ENCODE results near the gene ZNF674. TPM values are rescaled to one million over a fixed set of nuclear protein-coding genes. Genes with fewer than 3 reads are reported as not detected.

Gene ZNF674
- total and polyA plus RNA-seq, 2 of the 4 experiments (the other 2 are of a cell fraction), result 2.2 to 13.4 TPM

GRCh38 chrX:46577221-46578005, 32.2 kb upstream of the ZNF674 start:
- DNase-seq, result peak; percentile 75
- TF ChIP-seq NFE2L2 (IDR thresholded peaks at IDR 0.05; ENCODE audit: low read depth, low read length) (peak; percentile 56), ELK1 (IDR thresholded peaks at IDR 0.05; ENCODE audit: borderline replicate concordance, low read depth, low read length) (no peak), MAFK (IDR thresholded peaks at IDR 0.05; ENCODE audit: low read depth, low read length) (no peak)
- Histone ChIP-seq H2AFZ (replicated peaks; ENCODE audit: low read length, poor library complexity) (no peak overlapping the region), H3K4ac (ENCODE audit: low read depth, low read length) (no peak overlapping the region), H3K18ac (ENCODE audit: low read depth, low read length) (no peak overlapping the region), H3K23ac (ENCODE audit: low read depth, low read length) (no peak overlapping the region), H2AK5ac (ENCODE audit: low read depth, low read length) (no peak overlapping the region), H3K36me3 (ENCODE audit: control insufficient read depth, insufficient read depth, low read length) (no peaks in the 10 kb centered on the region), H3K4me3 (ENCODE audit: insufficient read depth, low read depth, low read length) (no peak overlapping the region), H3K9me3 (ENCODE audit: control insufficient read depth, insufficient read depth, low read length) (no peaks in the 10 kb centered on the region), H3K9me1 (ENCODE audit: insufficient read depth, low read length) (0 out of 2 replicates have a peak, but pooled peaks cover 3% of the 10 kb centered on the region), H3K14ac (replicated peaks; ENCODE audit: low read depth, low read length) (no peak overlapping the region), H3K27me3 (ENCODE audit: control insufficient read depth, insufficient read depth, low read length) (no peaks in the 10 kb centered on the region), H4K5ac (ENCODE audit: low read depth, low read length) (no peak overlapping the region), H3K4me1 (ENCODE audit: control insufficient read depth, insufficient read depth, low read length) (peaks cover 2% of the 10 kb centered on the region; the same call in 1 of the 2 replicates), H3K27ac (ENCODE audit: insufficient read depth, low read length) (no peak overlapping the region), H2BK120ac (ENCODE audit: low read depth, low read length) (no peak overlapping the region), H2BK20ac (ENCODE audit: low read depth, low read length) (no peak overlapping the region), H2AK9ac (replicated peaks; ENCODE audit: low read depth, low read length, poor library complexity) (no peak overlapping the region), H4K20me1 (ENCODE audit: insufficient read depth, low read length) (no peaks in the 10 kb centered on the region), H3K4me2 (ENCODE audit: low read depth, low read length) (no peak overlapping the region), H3K79me1 (ENCODE audit: low read depth in 1 of 2, low read length in 2 of 2) (peaks cover 7 to 37% of the 10 kb centered on the region in 2 experiments; a peak in 2 of 4 replicates), H3K56ac (ENCODE audit: extremely low read depth, insufficient read depth, low read length) (no peak overlapping the region), H2BK15ac (ENCODE audit: low read depth, low read length) (no peak overlapping the region), H3K9ac (ENCODE audit: low read depth, low read length) (no peak overlapping the region), H4K8ac (ENCODE audit: low read depth in 2 of 2, low read length in 2 of 2) (no peak overlapping the region), H4K91ac (ENCODE audit: insufficient read depth, low read depth, low read length) (no peak overlapping the region), H2BK5ac (ENCODE audit: low read depth, low read length, poor library complexity, severe bottlenecking) (peak overlapping the region; percentile 2)
- ATAC-seq (ENCODE audit: low read depth), result no peak; the same call in 1 of the 2 replicates
- intact Hi-C loops (cut with micrococcal nuclease), result loop anchor here (5.0 kb wide), 1 partner anchor 220 kb away; no protein-coding TSS in a partner anchor
- in situ Hi-C loops (cut with MboI; ENCODE audit: low sequenced_read_pairs), result no loop called here
- dilution Hi-C loops (cut with HindIII; ENCODE audit: low sequenced_read_pairs, unreplicated experiment), result no loop called here
- CTCF ChIA-PET, result no interaction called here
- WGBS, 2 experiments (ENCODE audit: extremely low coverage in 2 of 2, insufficient read length in 1 of 2), result no CpG with 5 or more reads among the region's 7 CpGs
- no TSS peak for BruUV-seq (replicated peaks)
- POLR2A ChIA-PET (ENCODE audit: unreplicated experiment), result interaction anchor here (0.6 kb wide), 1 partner anchor 48 kb away, joined by 6 read pairs; no protein-coding TSS in a partner anchor

Data from IMR-90 (cell line).